Measurements from ENCODE around the gene HORMAD2.

HORMAD2 gene

DNA sequence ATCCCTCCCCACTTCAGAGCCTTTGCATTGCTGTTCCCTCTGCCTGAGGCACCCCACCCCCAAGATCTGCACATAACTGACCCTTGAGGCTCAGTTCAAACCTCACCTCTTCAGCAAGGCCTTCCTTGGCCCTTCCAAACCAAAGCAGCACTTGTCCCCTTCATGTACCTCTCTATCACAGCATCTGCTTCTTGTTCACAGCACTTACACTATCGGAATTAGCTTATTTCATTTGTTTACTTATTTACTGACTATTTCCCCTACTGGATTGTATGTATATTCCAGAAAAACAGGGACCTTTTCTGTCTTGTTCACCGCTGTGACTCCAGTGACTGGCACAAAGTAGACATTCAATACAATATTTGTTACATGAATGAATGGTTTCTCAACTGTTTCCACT is 38.0 kb downstream of the HORMAD2 start:
- Histone ChIP-seq H3K4me3 (no peak overlapping the region), H3K27ac (no peak overlapping the region)
- TF ChIP-seq, protein P1, sequence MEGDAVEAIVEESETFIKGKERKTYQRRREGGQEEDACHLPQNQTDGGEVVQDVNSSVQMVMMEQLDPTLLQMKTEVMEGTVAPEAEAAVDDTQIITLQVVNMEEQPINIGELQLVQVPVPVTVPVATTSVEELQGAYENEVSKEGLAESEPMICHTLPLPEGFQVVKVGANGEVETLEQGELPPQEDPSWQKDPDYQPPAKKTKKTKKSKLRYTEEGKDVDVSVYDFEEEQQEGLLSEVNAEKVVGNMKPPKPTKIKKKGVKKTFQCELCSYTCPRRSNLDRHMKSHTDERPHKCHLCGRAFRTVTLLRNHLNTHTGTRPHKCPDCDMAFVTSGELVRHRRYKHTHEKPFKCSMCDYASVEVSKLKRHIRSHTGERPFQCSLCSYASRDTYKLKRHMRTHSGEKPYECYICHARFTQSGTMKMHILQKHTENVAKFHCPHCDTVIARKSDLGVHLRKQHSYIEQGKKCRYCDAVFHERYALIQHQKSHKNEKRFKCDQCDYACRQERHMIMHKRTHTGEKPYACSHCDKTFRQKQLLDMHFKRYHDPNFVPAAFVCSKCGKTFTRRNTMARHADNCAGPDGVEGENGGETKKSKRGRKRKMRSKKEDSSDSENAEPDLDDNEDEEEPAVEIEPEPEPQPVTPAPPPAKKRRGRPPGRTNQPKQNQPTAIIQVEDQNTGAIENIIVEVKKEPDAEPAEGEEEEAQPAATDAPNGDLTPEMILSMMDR (IDR thresholded peaks at IDR 0.05), result no peak
- no peak for DNase-seq (ENCODE audit: low spot score)

DNA sequence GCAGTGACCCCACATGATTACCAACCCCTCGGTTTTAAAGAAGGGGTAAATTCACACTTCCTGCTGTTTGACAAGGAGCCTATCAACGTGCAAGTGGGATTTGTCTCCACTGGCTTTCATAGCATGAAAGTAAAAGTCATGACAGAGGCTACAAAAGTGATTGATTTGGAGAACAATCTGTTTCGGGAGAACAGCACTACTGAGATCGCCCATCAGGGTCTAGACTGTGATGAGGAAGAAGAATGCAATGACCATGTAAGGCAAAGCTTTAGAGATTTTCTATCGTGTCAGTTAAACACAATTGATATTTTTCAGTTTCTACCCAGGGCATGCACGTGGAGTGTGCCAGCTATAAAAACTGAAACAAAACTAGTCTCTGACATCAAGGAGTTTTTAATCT is 41.7 kb downstream of the HORMAD2 start:
- TF ChIP-seq, protein P1 (IDR thresholded peaks at IDR 0.05), result no peak
- no peak for DNase-seq (ENCODE audit: low spot score)
- no peak overlapping the region for H3K27ac ChIP-seq
- H3K4me3 ChIP-seq, result no peak overlapping the region

DNA sequence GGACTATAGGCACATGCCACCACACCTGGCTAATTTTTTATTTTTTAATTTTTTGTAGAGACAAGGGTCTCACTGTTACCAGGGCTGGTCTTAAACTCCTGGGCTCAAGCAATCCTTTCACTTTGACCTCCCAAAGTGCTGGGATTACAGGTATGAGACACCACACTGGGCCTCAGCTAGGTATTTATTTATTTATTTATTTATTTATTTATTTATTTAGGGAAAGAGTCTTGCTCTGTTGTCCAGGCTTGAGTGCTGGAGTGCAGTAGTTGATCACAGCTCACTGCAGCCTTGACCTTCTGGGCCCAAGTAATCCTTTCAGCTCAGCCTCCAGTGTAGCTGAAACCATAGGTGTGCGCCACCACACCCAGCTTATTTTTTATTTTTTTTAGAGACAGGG is 43.2 kb downstream of the HORMAD2 start:
- no peak for DNase-seq (ENCODE audit: low spot score)
- TF ChIP-seq, protein P1 (IDR thresholded peaks at IDR 0.05), result no peak
- Histone ChIP-seq H3K4me3 (no peak overlapping the region), H3K27ac (no peak overlapping the region)

DNA sequence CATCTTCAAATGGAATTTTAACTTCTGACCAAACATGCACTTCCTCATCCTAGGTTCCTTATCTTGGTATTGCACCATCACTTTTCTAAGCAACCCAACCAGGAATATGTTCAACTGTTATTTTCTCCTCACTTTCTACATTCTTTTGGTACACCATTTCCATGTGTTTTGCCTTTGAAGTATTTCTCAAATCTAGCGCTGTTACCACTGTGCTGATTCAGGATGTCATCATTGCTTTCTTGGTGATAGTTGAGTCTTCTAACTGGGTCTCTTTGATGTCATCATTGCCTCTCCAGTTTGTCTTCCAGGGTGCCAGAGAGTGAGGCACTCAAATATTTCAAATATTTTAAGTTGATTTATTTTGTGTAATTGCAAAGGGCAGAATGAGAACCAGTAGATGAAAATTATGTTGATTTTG is 47.5 kb downstream of the HORMAD2 start:
- H3K4me3 ChIP-seq, result no peak overlapping the region
- H3K27ac ChIP-seq, result no peak overlapping the region
- DNase-seq (ENCODE audit: low spot score), result no peak
- TF ChIP-seq, protein P1 (IDR thresholded peaks at IDR 0.05), result no peak

DNA sequence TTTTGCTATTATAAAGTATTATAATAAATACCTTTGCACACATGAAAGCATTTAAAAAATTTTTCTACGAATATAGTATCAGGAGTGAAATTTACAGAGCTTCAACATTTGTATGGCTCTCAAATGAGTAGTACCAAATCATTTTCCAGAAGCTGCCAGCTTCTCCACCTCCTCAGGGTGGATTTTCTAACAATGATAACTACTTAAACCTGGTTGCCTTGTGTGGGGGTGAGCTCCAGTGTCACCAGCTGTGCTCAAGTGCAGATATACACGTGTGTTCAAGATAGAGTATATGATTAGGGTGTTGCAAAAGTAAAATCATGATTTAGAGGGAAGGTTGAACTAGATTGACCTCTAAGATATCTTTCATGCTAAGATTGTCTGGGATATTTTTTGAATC is 48.2 kb downstream of the HORMAD2 start:
- TF ChIP-seq, protein P1 (IDR thresholded peaks at IDR 0.05), result no peak
- DNase-seq (ENCODE audit: low spot score), result no peak

DNA sequence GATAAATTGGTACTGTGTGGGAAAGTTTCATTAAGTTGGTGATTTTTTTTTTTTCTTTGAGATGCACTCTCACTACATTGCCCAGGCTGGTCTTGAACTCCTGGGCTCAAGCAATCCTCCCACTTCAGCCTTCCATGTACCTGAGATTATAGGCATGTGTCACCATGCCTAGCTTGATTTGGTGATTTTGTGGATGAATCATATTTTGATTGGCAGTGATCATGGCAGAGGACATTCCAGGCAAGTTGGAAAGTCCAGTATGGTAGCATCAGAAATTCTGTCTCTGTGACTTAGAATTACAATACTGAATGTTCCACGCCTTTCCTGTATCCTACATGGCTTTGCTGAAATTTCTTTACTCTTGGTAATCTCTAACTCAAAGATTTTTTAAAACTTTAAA is 49.4 kb downstream of the HORMAD2 start:
- TF ChIP-seq, protein P1 (IDR thresholded peaks at IDR 0.05), result no peak
- no peak for DNase-seq (ENCODE audit: low spot score)
- Histone ChIP-seq H3K27ac (no peak overlapping the region), H3K4me3 (no peak overlapping the region)

More for the DNA sequence above, 48.2 kb downstream of the HORMAD2 start:
- no peak overlapping the region for H3K27ac ChIP-seq
- H3K4me3 ChIP-seq, result no peak overlapping the region

DNA sequence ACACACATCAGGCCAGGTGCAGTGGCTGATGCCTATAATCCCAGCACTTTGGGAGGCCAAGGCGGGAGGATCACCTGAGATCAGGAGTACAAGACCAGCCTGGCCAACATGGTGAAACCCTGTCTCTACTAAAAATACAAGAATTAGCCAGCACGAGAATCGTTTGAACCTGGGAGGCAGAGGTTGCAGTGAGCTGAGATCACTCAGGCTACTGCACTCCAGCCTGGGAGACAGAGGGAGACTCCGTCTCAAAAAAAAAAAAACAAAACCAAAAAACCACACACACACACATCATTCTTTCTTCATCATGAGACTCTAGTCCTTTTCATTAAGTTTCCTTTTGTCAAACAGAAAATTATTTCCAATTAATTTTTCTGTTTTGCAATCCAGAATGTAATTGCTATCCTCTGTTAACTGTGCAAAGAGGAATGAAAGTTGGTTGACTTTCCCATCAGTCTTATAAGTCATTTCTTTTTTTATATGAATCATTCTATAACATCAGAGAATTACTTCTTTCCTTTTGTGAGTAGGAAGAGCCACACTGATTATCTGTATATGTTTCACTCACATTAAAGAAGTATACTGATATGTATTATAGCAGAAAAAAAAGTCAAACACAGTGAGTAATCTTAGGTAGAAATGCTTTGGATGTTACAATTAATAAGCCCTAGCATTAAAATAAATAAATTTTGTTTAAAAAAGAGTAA is 52.2 kb downstream of the HORMAD2 start:
- Histone ChIP-seq H3K27ac (no peak overlapping the region), H3K4me3 (no peak overlapping the region)
- DNase-seq (ENCODE audit: low spot score), result no peak
- TF ChIP-seq, protein P1 (IDR thresholded peaks at IDR 0.05), result no peak

Measured in coronary artery (tissue), 2 donors.